Anterior cingulate cortex (tissue), 58 donors: ENCODE data around the gene KCTD15.

ENCODE experiments used
- DNase-seq, 58 donors: peaks; one replicate each; lab custom pipeline; 2025; lab: John Stamatoyannopoulos, UW

Gene KCTD15

DNA sequence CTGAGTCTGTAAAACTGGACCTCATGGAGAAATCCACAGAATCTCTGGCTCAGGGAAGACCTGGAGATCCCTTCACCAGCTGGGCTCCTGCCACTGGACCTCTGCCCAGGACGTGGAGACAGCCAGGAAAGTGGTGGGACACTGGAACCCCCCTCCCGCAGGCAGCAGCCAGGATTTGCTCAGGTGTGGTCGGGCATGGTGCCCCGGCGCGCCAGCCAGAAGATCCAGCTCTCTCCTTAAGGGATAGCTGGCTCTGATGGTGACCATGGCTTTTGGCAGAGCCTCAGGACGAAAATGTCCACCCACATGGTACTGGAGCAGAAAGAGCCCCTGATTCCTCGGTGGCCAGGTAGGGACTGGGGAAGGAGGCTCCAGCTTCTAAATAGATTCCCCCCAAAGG lies 26.6 kb upstream of the KCTD15 start:
- DNase-seq = no peak

DNA sequence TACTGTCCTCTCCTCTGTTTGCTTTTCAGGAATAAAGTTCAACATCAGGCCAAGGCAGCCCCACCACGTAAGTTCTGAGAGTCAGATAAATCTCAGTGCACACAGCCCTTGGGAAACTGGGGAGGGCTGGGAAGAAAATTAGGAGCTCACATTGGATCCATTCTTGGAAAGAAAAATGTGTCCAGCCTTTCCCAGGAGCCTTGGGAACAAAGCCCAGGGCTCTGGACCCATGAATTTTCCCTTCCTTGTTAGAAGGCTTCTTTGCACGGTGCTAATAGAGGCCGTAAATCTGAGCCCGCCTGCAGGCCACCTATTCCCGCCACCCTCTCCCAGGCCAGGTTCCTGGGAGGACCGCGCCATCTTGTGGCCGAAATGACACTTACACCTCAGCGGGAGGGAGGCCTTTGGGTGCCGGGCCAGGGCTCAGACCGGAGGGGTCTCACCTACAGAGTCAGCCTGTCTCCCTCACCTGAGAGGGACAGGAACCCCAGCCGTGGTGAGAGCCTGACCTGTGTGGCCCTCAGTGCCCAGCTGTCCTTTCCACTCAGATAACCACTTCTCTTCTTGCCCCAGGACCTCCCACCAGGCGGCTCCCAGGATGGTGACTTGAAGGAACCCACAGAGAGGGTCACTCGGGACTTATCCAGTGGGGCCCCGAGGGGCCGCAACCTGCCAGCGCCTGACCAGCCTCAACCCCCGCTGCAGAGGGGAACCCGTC lies 25.1 kb upstream of the KCTD15 start:
- peak in 52 of 58 donors; percentile 10 to 81 (median 45) for DNase-seq

DNA sequence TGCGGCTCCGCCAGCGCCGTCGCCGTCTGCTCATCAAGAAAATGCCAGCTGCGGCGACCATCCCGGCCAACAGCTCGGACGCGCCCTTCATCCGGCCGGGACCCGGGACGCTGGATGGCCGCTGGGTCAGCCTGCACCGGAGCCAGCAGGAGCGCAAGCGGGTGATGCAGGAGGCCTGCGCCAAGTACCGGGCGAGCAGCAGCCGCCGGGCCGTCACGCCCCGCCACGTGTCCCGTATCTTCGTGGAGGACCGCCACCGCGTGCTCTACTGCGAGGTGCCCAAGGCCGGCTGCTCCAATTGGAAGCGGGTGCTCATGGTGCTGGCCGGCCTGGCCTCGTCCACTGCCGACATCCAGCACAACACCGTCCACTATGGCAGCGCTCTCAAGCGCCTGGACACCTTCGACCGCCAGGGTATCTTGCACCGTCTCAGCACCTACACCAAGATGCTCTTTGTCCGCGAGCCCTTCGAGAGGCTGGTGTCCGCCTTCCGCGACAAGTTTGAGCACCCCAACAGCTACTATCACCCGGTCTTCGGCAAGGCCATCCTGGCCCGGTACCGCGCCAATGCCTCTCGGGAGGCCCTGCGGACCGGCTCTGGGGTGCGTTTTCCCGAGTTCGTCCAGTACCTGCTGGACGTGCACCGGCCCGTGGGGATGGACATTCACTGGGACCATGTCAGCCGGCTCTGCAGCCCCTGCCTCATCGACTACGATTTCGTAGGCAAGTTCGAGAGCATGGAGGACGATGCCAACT lies 24.4 kb upstream of the KCTD15 start:
- DNase-seq = no peak

DNA sequence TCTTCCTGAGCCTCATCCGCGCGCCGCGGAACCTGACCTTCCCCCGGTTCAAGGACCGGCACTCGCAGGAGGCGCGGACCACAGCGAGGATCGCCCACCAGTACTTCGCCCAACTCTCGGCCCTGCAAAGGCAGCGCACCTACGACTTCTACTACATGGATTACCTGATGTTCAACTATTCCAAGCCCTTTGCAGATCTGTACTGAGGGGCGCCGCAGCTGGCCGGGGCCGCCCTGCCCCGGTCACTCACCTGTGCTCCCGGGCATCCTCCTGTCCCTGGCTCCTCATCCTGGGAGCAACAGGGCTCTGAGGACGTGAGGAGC lies 23.9 kb upstream of the KCTD15 start:
- DNase-seq = no peak

DNA sequence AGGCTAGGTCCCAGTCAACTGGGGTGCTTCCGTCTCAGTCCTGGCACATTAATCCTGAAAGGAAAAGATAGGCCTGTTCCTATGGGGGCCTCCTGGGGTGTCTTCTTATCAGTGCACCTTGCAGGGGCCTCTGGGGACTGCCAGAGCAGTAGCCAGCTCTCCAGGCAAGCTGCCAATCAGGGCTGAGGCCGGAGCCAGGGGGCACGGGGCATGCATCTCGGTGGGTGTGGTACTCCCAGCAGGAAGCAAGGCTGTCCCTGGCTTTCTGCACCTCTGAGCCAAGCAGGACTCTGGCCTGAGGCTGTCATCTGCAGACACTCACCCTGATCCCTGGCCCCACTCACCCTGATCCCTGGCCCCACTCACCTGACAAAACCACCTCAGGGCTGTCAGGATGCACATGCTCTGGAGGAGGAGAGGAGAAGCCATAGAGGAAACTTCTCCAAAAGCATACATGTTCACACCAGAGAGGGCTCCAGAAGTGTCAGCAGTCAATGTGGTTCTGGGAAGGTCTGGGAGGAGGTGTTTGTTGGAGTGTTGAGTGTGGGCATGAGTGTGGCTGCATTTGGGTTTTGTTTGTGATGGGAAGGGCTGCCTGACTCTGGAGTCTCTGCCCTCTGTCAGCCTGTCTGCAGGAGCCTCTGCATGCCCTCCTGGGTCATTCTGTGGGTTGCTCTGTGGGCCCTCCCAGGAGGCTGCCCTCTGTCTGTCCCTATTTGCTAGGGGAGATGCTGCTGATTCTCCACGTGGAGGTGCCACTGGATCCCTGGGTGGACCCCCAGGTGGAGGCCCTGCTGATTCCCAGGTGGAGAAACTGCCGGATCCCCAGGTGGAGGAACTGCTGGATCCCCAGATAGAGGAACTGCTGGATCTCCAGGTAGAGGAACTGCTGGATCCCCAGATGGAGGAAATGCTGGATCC lies 22.7 kb upstream of the KCTD15 start:
- DNase-seq = no peak

DNA sequence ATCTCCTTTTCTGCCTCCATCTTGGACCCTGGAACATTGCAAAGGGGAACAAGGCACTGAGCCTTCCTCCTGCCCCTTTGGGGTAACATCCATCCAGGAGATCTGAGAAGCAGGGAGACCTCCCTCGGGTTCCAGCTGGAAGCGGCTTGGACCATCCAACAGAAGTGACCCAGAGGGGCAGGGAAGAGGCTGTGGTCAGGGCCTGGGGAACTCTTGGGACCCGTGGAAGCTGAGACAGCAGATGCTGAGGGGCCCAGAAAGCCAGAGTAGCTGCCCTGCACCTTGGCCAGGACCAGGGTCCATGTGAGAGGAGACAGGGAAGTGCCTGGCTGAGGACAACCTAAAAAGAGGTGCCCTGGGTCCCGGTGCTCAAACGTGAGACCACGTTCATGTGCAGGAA lies 21.9 kb upstream of the KCTD15 start:
- no peak for DNase-seq

DNA sequence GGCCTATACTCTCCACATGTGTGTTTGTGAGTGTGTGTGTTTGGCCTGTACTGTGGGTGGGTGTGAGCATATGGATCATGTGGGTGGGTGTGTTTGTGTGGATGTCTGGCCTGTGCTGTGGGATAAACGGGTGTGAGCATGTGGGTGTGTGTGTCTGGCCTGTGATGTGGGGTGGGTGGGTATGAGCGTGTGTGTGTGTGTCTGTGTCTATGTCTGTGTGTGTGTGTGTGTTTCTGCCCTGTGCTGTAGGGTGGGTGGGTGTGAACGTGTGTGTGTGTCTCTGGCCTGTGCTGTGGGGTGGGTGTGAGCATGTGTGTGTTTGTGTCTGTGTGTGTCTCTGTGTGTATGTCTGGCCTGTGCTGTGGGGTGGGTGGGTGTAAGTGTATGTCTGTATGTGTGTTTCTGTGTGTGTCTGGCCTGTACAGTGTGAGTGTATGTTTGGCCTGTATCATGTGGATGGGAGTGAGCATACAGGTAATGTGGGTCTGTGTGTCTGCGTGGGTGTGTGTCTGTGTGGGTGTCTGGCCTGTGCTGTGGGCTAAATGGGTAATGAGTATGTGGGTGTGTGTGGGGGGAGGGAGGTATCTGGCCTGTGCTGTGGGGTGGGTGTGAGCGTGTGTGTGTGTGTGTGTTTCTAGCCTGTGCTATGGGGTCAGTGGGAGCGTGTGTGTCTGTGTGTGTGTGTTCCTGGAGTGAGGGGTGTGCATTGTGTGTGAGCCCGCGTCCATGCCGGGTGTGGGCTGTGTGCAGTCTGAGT lies 20.8 kb upstream of the KCTD15 start:
- DNase-seq = no peak

DNA sequence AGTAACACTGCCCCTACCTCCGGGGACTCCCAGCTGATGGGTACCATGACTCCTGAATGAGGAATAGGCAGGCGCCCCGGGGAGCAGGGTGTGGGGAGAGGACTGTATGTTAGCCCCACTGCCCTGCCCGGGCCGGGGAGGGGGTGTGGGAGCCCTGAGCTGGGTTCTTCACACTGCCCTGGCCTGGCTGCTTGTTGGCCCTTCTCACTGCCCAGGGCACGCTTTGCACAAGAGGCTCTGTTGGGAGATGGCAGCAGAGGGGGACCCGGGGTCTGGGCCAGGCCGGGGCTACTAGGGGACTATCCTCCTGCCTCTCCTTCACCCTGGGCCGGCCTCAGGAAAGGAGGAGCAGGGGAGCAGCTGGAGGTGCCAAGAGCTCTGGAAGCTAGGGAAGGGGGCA lies 19.3 kb upstream of the KCTD15 start:
- DNase-seq = no peak

DNA sequence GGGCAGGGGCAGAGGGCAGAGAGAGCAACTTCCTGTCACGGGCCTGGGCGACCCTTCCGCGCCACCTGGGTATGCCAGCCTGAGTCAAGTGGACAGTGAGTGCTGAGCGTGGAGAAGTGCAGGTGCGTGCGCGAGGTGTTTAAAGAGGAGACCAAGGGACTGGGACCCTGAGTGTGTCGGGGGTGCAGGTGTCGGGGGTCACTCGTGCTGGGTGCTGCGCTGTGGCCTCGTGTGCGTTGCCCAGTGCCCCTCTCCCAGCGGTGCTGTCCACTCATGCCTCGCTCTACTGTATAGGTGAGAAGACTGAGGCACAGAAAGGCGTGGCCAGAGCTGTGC lies 18.9 kb upstream of the KCTD15 start:
- no peak for DNase-seq

DNA sequence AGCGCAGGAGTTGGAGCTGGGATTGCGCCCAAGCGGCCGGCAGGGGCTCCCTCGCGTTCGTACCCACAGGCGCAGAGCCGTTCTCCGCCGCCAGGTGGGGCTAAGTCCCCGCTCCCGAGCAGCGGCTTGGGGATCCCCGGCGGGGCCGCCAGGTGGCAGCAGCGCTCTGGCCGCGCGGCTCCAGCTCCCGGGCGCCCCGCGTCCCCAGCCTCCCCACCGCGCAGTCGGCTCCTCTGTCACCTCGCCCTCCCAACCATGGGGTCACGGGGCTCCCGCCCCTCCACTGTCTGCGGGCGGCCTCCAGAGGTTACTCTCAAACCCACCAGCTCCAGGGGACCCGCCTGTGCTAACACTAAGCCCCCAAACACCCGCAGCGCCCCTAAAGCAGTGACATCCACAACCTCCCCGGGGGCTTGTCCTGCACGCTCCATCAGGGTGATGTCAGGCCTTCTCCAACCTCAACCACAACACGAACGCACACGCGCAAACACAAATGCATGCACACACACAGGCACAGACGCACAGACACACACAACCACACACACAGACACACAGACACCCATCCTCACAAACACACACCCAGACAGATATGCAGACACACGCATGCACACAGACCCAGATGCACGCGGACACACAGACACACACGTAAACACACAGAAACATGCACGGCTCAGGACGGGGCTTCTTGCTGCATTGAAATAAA lies 18.4 kb upstream of the KCTD15 start:
- DNase-seq = peak in 55 of 58 donors; percentile 25 to 85 (median 65)

DNA sequence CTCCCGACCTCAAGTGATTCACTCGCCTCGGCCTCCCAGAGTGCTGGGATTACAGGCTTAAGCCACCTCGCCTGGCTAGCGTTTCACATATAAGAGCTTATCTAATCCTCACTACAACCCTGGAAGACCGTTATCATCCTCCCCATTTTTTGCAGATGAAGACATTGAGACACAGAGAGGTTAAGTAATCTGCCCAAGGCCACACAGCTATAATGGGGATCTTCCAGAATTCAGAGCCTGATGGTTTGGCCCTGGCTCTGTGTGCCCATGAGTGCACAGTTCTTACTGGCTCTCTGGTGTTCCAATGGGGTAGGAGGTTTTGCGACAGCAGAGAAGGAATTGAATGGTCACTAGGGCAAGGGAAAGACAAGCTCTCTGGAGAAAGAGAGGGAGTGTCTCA lies 16.8 kb upstream of the KCTD15 start:
- no peak for DNase-seq

DNA sequence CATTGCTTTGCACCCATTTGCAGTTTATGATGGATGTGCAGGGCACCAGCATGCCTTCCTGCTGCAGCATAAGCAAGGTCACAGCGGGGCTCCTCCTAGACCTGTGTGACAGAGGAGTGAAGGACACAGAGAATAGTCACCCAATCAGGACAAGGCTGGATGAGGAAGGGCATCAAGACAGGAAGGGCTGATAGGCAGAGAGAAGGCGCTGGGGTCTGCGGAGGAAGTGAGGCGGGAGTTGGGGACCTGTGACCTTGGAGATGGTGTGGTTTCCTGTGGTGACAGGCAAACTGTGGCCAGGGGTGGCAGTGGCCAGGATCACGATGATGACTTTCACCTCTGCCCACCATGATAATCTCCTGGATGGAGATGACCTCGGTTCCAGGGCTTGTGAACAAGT lies 16.4 kb upstream of the KCTD15 start:
- DNase-seq = no peak

DNA sequence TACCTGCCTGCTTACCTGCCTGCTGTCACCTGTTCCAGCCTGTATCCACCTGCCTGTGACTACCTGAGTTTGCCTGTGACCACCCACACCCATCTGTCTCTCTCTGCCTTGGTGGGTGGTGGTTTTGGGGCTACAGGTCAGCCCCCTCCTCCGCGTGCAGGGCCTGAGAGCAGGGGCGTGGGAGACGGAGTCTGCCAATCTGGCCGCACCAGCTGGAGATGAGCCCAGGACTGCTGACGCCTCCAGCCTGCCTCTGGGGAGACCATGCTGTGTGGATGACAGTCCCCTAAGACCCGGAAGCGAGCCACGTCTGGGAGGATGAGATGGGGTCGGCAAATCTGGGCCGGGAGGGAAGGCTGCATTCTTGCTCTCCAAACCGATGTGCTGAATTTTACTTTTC lies 15.9 kb upstream of the KCTD15 start:
- DNase-seq = peak in 1 of 58 donors; percentile 6

DNA sequence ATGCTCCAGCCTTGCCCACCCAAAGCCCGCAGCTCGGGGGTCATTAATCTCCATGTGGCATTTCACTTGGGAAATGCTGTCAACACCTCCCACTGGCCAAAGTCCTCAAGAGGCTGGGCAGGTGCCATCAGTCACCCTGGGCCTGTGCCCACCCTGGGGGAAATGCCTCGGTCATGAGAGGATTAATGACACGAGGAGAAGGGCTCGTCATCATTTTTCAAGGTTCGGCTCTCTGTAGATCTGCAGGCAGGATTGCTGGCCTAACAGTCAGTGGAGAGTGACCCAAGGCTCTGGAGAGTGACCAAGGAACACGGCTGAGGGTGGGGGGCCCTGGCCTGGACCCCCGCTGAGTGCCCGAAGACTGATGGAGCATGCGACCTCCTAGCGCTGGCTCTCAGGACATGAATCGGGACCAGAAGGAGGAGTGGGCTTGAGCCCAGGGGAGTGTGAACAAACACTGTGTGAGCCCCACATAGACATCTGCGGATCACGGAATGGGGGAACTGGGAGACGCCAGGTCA lies 15.2 kb upstream of the KCTD15 start:
- no peak for DNase-seq

DNA sequence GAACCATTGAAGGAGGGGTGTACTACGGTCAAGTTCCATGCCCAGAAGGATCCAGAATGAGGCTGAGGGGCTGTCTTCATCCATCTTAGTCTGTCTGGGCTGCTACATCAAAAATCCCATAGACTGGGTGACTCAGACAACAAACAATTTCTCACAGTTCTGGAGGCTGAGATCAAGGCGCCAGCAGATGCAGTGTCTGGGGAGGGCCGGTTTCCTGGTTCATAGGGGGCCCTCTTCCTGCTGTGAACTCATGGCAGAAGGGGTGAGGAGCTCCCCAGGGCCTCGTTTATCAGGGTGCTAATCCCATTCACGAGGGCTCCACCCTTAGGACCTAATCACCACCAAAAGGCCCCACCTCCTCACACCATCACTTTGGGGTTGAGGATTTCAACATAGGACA lies 14.7 kb upstream of the KCTD15 start:
- DNase-seq = no peak

DNA sequence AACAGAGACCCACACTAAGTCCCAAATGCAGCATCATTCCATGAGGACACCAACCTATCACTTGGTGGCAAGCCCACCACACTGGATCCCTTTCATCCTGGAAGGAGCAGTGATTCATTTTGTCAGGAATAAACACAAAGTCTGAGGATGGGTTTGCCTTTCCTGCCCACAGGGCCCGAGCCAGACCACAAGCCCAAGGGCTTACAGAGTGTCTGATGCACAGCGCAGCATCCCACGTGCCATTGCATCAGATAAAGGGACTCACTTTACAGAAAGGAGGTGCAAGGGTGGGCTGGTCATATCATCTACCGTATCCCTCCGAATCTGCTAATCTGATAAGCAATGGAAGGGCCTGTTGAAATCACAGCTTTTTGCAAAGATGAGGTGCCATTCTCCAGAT lies 12.2 kb upstream of the KCTD15 start:
- DNase-seq = no peak

DNA sequence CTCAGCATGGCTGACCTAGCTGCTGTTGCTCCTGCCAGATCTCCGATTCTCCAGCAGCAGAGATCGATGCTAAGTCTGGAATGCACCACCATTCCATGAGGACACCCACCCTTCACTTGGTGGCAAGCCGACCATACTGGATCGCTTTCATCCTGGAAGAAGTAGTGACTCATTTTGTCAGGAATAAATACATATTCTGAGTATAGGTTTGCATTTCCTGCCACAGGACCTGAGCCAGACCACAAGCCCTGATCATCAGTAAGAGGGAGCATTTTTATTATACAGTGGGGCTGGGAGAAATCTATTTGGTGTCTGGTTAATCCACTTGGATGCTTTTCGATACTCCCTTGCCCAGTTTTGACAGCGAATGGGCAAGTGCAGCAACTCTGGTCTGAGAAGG lies 10.9 kb upstream of the KCTD15 start:
- no peak for DNase-seq

DNA sequence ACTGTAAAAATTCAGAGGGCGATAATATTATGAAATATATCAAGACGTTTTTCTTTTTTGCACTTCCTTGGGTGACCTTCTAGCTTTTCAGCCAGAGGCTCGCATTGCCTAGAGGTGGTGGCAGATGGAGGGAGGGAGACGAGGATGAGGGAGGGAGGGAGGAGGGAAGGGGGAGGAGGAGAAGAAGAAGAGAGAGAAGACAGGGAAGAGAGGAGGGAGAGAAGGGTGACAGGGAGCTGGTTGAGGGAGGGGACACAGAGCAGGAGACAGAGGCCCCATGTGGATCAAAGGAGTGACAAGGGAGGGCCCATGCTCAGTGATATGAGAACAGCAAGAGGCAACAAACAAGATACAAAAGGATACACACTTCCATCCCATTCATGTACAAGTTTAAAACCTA lies 8.0 kb upstream of the KCTD15 start:
- no peak for DNase-seq

DNA sequence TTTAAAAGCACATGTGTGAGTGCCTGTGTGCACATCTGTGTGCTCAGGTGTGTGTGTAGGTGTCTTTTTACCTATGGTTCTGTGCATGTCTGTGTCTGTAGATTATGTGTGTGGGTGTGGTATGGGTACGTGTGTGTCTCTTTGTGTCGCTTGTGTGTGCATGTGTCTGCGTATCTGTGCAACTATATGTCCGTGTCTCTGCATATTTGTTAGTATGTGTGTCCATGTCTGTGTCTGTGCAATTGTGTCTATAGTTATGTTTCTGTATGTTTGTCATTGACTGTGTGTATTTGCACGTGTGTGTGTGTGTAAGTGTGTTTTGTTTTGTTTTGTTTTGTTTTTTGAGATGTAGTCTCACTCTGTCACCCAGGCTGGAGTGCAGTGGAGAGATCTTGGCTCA lies 7.3 kb upstream of the KCTD15 start:
- no peak for DNase-seq
